ENCODE data around the gene ACTG2.

DNA sequence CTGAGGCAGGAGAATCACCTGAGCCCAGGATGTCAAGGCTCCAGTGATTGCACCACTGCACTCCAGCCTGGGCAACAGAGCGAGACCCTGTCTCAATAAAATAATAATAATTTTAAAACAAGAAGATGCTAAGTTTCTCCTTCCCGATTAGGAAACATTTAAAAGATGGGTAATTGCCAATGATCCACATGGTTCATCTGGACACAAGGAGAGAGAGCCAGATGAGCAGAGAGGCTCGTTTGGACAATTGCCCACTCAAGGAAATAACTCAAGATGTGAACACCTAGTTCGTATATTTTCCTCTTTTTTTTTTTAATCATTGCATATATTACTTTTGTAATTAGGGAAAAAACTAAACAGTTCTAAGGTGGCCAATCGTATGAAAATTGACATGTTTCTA is 3.6 kb upstream of the ACTG2 start:
- TF ChIP-seq, protein P1, sequence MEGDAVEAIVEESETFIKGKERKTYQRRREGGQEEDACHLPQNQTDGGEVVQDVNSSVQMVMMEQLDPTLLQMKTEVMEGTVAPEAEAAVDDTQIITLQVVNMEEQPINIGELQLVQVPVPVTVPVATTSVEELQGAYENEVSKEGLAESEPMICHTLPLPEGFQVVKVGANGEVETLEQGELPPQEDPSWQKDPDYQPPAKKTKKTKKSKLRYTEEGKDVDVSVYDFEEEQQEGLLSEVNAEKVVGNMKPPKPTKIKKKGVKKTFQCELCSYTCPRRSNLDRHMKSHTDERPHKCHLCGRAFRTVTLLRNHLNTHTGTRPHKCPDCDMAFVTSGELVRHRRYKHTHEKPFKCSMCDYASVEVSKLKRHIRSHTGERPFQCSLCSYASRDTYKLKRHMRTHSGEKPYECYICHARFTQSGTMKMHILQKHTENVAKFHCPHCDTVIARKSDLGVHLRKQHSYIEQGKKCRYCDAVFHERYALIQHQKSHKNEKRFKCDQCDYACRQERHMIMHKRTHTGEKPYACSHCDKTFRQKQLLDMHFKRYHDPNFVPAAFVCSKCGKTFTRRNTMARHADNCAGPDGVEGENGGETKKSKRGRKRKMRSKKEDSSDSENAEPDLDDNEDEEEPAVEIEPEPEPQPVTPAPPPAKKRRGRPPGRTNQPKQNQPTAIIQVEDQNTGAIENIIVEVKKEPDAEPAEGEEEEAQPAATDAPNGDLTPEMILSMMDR (IDR thresholded peaks at IDR 0.05), result no peak
- TF ChIP-seq EP300 (IDR thresholded peaks at IDR 0.05; ENCODE audit: low read depth), result no peak
- no peak for TF ChIP-seq POLR2A (IDR thresholded peaks at IDR 0.05)

Data from transverse colon (tissue), 3 donors.